Ishikawa (cell line): ENCODE results near the gene COL6A5.

Experiments used
- CREB1 ChIP-seq: IDR thresholded peaks from 2 replicates; pipeline ENCODE4 v1.6.1; 2012; ENCODE audit warnings: low read depth
- EP300 ChIP-seq: IDR thresholded peaks from 2 replicates; pipeline ENCODE4 v1.6.1; 2012; ENCODE audit warnings: borderline replicate concordance
- FOXM1 ChIP-seq: IDR thresholded peaks from 2 replicates; pipeline ENCODE4 v1.6.1; 2012; ENCODE audit warnings: low read depth, borderline replicate concordance
- RAD21 ChIP-seq: IDR thresholded peaks from 2 replicates; pipeline ENCODE4 v1.6.1; 2012; ENCODE audit warnings: low read depth
- TAF1 ChIP-seq: IDR thresholded peaks from 2 replicates; pipeline ENCODE4 v1.6.1; 2012; ENCODE audit warnings: low read depth, mild to moderate bottlenecking
- TCF12 ChIP-seq: IDR thresholded peaks from 2 replicates; pipeline ENCODE4 v1.6.1; 2012; ENCODE audit warnings: low read depth
- YY1 ChIP-seq: IDR thresholded peaks from 2 replicates; pipeline ENCODE4 v1.6.1; 2012; ENCODE audit warnings: low read depth
- TF ChIP-seq, protein P1 (sequence below): IDR thresholded peaks from 2 replicates; pipeline ENCODE4 v1.6.1; 2012

DNA sequence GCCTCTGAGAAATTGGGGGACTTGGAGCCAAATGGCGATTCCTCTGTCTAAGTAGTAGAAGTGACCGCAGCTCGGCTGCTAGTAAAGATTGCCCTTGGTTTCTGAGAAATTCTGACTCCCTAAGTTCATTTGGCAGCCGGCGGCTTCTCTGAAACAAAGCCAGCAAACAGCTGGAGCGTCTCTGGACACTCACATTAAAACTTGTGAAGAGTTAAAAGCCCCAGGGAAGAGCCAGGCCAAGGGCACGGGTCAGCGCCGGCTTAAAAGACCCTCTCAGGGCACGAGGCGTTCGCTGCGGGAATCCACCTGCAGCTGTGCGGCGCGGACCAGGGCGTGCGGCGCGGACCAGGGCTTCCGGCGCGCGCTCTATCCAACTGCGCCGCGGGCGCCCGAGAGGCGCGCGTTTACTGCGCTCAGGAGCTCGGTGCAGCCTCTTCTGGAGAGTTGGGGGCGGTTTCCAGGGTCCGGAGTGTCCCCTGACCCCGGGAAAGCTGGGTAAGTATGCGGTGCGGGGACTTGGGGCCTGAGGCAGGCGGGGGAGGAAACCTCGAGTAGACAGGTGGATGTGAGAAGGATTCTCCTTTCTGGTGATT lies at the start of gene COL6A5:
- no peak for TF ChIP-seq RAD21
- no peak for TF ChIP-seq TCF12
- TF ChIP-seq, protein P1, sequence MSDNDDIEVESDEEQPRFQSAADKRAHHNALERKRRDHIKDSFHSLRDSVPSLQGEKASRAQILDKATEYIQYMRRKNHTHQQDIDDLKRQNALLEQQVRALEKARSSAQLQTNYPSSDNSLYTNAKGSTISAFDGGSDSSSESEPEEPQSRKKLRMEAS = no peak
- TF ChIP-seq CREB1 = no peak
- no peak for TF ChIP-seq FOXM1
- no peak for TF ChIP-seq TAF1
- TF ChIP-seq EP300 = no peak
- no peak for TF ChIP-seq YY1
